Ishikawa (cell line): ENCODE results near the gene EXOG.

Experiments
- CEBPB ChIP-seq: IDR thresholded peaks from 2 replicates; pipeline ENCODE4 v1.6.1; 2012
- CREB1 ChIP-seq: IDR thresholded peaks from 2 replicates; pipeline ENCODE4 v1.6.1; 2012; ENCODE audit warnings: low read depth
- EP300 ChIP-seq: IDR thresholded peaks from 2 replicates; pipeline ENCODE4 v1.6.1; 2012; ENCODE audit warnings: borderline replicate concordance
- MAX ChIP-seq: IDR thresholded peaks from 2 replicates; pipeline ENCODE4 v1.6.1; 2012
- NFIC ChIP-seq: IDR thresholded peaks from 2 replicates; pipeline ENCODE4 v1.6.1; 2012
- RAD21 ChIP-seq: IDR thresholded peaks from 2 replicates; pipeline ENCODE4 v1.6.1; 2012; ENCODE audit warnings: low read depth
- REST ChIP-seq: IDR thresholded peaks from 2 replicates; pipeline ENCODE4 v1.6.1; 2012; ENCODE audit warnings: low read depth, mild to moderate bottlenecking
- TAF1 ChIP-seq: IDR thresholded peaks from 2 replicates; pipeline ENCODE4 v1.6.1; 2012; ENCODE audit warnings: low read depth, mild to moderate bottlenecking
- USF1 ChIP-seq: IDR thresholded peaks from 2 replicates; pipeline ENCODE4 v1.6.1; 2012
- YY1 ChIP-seq: IDR thresholded peaks from 2 replicates; pipeline ENCODE4 v1.6.1; 2012; ENCODE audit warnings: low read depth
- ZBTB7A ChIP-seq: IDR thresholded peaks from 2 replicates; pipeline ENCODE4 v1.6.1; 2012; ENCODE audit warnings: low read depth

- no peak for TF ChIP-seq REST
- no peak for TF ChIP-seq CEBPB
- TF ChIP-seq CREB1 = no peak
- TF ChIP-seq TAF1 = no peak
- TF ChIP-seq MAX = no peak
- no peak for TF ChIP-seq NFIC
- no peak for TF ChIP-seq YY1
- no peak for TF ChIP-seq ZBTB7A
- TF ChIP-seq EP300 = no peak
- TF ChIP-seq USF1 = no peak
- TF ChIP-seq RAD21 = no peak
Measured at GRCh38 chr3:38469852-38470251, 26.3 kb upstream of the EXOG start.
